GM19025 (cell line): ENCODE results near the gene EIF4E.
"Not testable (repeated sequence)": the region's sequence is repeated elsewhere in the genome, so short reads cannot be mapped to it uniquely, and the experiment has no call there.

Experiments
- ATAC-seq: cut with Tn5 transposase; IDR thresholded peaks from one replicate; pipeline ENCODE4 v1.9.1; 2021; ENCODE audit warnings: mild to moderate bottlenecking, low read depth, moderate library complexity; ENCODE audit not compliant: unreplicated experiment

EIF4E gene

DNA sequence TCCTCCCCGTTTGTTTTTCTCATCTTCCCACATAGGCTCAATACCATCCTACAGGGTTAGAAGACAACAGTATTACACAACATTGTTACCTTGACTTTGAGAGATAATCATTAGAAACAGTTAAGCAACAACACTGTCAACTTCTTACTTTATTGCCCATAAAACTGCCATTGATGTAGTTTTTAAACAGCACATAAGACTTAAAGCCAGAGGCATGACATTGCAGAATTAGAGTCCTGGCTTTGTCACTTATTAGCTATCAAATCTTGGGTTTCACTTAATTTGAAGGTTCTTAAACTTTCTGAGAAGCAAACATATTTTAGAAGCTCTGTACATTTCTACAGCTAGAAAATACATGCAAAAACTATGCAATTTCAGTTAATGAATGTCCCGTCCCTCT, 41.8 kb downstream of the EIF4E start:
- ATAC-seq, result no peak

DNA sequence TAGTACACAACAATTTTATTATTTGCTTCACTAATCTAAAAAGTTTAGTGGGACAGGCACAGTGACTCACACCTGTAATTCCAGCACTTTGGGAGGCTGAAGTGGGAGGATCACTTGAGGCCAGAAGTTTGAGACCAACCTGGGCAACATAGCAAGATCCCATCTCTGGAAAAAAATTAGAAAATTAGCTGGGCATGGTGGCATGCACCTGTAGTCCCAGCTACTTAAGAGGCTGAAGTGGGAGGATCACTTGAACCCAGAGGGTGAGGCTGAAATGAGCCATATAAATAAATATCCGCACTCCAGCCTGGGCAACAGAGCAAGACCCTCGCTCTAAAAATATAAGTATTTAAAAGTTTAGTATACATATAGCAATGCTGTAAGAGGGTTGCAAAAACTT, 42.6 kb downstream of the EIF4E start:
- ATAC-seq, result not testable (repeated sequence)

- ATAC-seq, result not testable (repeated sequence)
Observed at GRCh38 chr4:98880884-98881283, 48.0 kb downstream of the EIF4E start.

DNA sequence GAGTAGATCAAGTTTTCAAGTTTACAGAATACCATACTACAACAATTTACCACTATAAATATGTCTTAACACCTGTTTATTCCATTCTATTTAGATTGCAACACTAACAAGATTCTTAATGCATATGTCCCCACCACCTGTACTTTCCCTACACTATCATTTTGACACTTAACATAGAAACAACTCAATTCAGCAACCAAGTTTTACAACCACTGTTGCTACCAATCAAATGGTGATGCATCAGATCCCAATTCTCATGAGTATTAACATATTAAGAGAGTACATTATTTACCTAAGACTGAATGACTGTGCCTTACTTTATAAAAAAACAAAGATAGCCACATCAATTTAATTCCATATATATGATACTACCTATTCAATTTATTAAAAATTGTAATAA, 49.4 kb downstream of the EIF4E start:
- no peak for ATAC-seq

DNA sequence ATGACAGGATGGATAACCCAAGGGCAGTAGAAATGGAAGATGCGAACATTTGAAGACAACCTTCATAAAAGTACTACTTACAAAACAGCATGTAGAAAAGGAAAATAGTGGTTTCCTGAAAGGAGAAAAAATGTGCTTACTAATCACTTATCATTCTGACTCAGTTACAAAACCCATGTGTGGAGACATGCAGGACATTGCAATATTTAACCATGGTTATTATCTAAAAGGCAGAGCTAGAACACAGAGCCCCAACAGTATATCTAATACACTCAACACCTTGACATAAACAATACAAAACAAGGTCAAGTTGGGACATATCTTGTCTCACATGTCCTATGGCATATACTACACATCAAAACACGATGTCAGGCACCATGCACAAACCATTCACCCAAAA, 55.9 kb downstream of the EIF4E start:
- no peak for ATAC-seq

GRCh38 chr4:98872120-98872906, 56.6 kb downstream of the EIF4E start:
- ATAC-seq, result not testable (repeated sequence)

DNA sequence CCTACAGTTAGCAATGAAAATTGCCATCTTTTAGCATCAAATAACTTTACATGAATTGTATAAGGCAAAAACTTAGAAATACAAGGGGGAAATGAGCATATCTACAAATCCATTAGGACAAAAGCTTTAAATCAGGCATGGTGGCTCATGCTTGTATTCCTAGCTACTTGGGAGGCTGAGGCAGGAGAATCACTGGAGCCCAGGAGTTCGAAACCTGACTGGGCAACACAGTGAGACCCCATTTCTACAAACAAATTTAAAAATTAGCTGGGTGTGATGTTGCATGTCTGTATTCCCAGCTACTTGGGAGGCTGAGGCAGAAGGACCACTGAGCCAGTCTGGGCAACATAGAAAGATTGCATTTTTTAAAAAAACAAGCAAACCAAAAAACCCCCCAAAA, 61.3 kb downstream of the EIF4E start:
- no peak for ATAC-seq

GRCh38 chr4:98865059-98865458, 63.9 kb downstream of the EIF4E start:
- no peak for ATAC-seq

DNA sequence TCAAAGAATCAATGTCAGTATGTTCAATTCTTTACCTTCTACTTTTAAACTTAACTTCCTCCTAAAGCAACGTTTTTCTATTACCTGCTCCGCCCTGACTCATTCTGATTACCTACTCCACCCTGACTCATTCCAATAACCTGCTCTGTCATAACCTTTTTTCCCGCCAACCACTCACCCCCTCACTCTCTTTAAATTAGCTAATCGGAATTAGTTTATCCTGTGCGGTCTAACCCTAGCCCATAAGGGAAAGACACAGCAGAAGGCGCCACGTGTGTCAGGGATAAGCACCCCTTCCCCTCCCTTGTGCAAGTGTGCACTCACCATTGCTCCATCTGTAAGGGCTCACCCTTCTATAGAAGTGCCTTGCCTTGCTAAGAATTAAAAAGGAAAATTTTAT, 64.4 kb downstream of the EIF4E start:
- no peak for ATAC-seq

DNA sequence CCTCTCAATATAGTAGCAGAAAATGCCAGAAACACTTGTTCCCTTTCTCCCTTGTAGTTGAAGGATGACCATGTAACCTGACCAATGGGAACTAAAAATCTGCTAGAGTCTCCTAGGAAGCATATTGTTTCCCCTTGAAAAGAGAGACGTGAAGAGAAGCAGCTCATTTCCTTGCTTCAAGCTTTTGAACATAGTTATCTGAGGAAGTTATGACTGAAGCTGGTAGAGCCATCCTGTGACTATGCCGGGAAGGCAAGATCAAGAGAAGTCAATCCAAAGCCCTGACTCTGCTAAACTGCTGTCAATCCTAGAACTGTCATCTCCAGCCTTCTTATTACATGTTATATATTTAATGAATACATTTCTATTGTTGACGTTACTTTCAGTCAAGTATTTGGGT, 66.6 kb downstream of the EIF4E start:
- ATAC-seq, result no peak

DNA sequence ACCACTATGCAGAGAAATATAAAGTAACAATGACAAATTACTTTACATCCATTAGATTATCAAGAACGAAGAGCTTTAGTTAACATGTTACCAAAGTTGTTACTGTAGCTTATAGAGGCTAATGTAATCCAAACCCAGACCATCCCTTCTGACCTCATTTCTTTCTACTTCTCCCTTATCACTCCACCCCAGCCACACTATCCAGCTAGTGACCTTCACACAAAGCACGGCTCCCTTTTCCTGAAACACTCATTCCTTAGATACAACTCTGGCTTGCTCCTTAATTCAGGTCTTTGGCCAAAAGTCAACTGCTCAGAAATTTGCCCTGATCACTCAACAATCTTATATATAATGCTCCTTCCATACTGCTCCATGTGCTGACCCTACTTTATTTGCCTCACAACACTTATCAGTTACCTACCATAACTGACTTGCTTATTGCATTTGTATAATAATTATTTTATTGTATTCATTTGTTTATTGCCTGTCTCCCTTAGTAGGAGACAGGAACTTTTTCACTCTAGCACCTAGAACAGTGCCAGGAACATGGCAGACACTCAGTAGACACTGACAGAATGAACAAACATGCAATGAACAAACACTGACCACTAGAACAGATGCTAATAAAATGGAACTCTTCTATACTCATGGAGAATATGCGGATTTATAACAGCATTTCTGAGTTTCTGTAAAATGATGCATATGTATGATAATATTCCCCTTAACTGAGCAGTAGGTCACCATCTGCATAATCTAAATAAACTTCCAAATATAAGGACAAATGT, 67.6 kb downstream of the EIF4E start:
- ATAC-seq, result no peak

DNA sequence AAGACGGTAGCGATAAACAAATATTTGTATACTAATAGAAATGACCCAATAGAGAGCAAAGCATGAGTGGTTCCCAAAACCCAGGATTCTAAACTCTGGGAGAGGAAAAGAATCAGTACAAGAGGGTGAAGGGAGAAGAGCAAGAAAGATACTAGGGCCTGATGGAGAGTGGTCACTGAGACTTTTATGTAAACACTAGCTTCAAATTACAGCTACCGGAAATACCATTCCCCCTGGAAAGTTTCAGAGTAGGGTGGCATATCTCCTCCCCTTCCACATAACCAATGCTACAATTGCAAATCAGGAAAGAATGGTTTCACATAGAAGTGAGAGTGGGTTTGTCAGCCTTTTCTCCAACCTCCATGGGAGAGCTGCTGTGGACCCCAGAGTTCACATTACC, 77.1 kb downstream of the EIF4E start:
- no peak for ATAC-seq

DNA sequence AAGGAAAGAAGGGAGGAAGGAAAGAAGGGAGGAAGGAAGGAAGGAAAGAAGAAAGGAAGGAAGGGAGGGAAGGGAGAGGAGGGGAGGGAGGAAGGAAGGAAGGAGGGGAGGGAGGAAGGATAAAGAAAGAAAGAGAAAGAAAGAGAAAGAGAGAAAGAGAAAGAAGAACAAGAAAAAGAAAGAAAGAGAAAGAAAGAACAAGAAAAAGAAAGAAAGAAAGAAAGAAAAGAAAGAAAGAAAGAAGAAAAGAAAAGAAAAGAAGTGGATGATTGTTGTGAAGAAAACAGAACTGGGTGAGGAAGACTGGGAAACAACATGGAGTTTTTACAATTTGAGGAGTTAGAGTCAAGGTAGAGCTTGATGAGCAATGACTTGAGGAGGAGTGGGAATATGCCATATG, 78.0 kb downstream of the EIF4E start:
- no peak for ATAC-seq

DNA sequence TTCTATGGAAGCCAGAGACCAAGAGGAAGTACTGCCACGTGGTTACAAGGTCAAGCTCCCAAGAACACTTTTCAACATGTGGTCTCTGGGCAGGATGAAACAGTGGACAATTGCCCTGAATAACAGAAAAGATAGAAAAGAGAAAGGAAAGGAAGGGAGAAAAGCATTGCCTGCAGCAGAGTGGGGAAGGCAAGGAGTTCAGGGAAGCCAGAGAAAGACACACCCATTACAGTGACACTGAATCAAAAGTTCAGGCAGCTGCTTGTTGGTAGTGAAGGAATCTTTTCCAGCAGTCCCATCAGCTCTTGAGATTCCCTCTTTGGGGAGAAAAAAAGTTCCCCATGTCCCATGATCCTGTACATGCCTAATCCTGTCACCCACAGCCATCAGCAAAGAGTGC, 80.5 kb downstream of the EIF4E start:
- ATAC-seq, result no peak

- no peak for ATAC-seq
Observed at GRCh38 chr4:98845960-98846359, 83.0 kb downstream of the EIF4E start.

DNA sequence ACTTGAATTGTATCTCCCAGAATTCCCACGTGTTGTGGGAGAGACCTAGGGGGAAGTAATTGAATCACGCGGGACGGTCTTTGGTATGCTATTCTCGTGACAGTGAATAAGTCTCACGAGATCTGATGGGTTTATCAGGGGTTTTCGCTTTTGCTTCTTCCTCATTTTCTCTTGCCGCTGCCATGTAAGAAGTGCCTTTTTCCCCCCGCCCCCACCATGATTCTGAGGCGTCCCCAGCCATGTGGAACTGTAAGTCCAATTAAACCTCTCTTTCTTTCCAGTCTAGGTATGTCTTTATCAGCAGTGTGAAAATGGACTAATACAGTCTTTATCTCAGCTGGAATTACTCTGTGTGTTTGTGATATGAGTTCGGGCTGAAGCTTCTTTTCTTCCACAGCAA, 86.0 kb downstream of the EIF4E start:
- ATAC-seq, result not testable (repeated sequence)

- no peak for ATAC-seq
Observed at GRCh38 chr4:98838977-98839618, 89.8 kb downstream of the EIF4E start.

- no peak for ATAC-seq
Observed at GRCh38 chr4:98838531-98838930, 90.4 kb downstream of the EIF4E start.

- no peak for ATAC-seq
Observed at GRCh38 chr4:98833384-98833783, 95.5 kb downstream of the EIF4E start.

- not testable (repeated sequence) for ATAC-seq
Observed at GRCh38 chr4:98831036-98831435, 97.9 kb downstream of the EIF4E start.
